ENCODE results near the gene HIGD1C. TPM values are rescaled to one million over a fixed set of nuclear protein-coding genes. Genes with fewer than 3 reads are reported as not detected.

Gene HIGD1C
- total RNA-seq, 1 donor from 2014 or later, result not detected

GRCh38 chr12:50988051-50988450 lies 35.7 kb downstream of the HIGD1C start:
- peaks cover 7 to 33% of the 10 kb centered on the region in 2 donors for H3K4me1 ChIP-seq
- DNase-seq (ENCODE audit: low spot score in 2 of 2), result no peak
- intact Hi-C loops (cut with DNase I), result no loop called here
- peaks cover 51 to 53% of the 10 kb centered on the region in 2 donors for H3K36me3 ChIP-seq
- H3K27me3 ChIP-seq, result no peaks in the 10 kb centered on the region
- no peak overlapping the region for H3K27ac ChIP-seq
- TF ChIP-seq CTCF (IDR thresholded peaks at IDR 0.05), result no peak
- no peak overlapping the region for H3K4me3 ChIP-seq
- no peaks in the 10 kb centered on the region for H3K9me3 ChIP-seq

- Histone ChIP-seq H3K9me3 (no peaks in the 10 kb centered on the region), H3K4me3 (no peak overlapping the region), H3K4me1 (peaks cover 7 to 25% of the 10 kb centered on the region in 2 donors), H3K27ac (no peak overlapping the region), H3K36me3 (peaks cover 56 to 58% of the 10 kb centered on the region in 2 donors), H3K27me3 (no peaks in the 10 kb centered on the region)
- no peak for DNase-seq (ENCODE audit: low spot score in 2 of 2)
- intact Hi-C loops (cut with DNase I), result no loop called here
- no peak for TF ChIP-seq CTCF (IDR thresholded peaks at IDR 0.05)
Observed at GRCh38 chr12:50988871-50989270, 36.5 kb downstream of the HIGD1C start.

GRCh38 chr12:50990147-50990727 lies 37.9 kb downstream of the HIGD1C start:
- TF ChIP-seq CTCF (IDR thresholded peaks at IDR 0.05), result no peak
- peaks cover 3 to 15% of the 10 kb centered on the region in 2 donors for H3K4me1 ChIP-seq
- no peak for DNase-seq (ENCODE audit: low spot score in 2 of 2)
- intact Hi-C loops (cut with DNase I), result no loop called here
- H3K27me3 ChIP-seq, result no peaks in the 10 kb centered on the region
- H3K36me3 ChIP-seq, result peaks cover 67 to 71% of the 10 kb centered on the region in 2 donors
- no peak overlapping the region for H3K4me3 ChIP-seq
- no peaks in the 10 kb centered on the region for H3K9me3 ChIP-seq
- H3K27ac ChIP-seq, result no peak overlapping the region

- Histone ChIP-seq H3K27me3 (no peaks in the 10 kb centered on the region), H3K36me3 (peaks cover 73 to 76% of the 10 kb centered on the region in 2 donors)
- intact Hi-C loops (cut with DNase I), result no loop called here
Observed at GRCh38 chr12:50990791-50991190, 38.4 kb downstream of the HIGD1C start.

GRCh38 chr12:50991291-50991690 lies 38.9 kb downstream of the HIGD1C start:
- TF ChIP-seq CTCF (IDR thresholded peaks at IDR 0.05), result no peak
- no peak overlapping the region for H3K27ac ChIP-seq
- H3K4me3 ChIP-seq, result no peak overlapping the region
- intact Hi-C loops (cut with DNase I), result no loop called here
- H3K4me1 ChIP-seq, result peaks cover 0 to 5% of the 10 kb centered on the region in 2 donors
- H3K36me3 ChIP-seq, result peaks cover 77 to 80% of the 10 kb centered on the region in 2 donors
- no peaks in the 10 kb centered on the region for H3K9me3 ChIP-seq
- DNase-seq (ENCODE audit: low spot score in 2 of 2), result no peak
- no peaks in the 10 kb centered on the region for H3K27me3 ChIP-seq

More at GRCh38 chr12:50990791-50991190, 38.4 kb downstream of the HIGD1C start:
- no peaks in the 10 kb centered on the region for H3K9me3 ChIP-seq
- peaks cover 3 to 10% of the 10 kb centered on the region in 2 donors for H3K4me1 ChIP-seq
- no peak overlapping the region for H3K27ac ChIP-seq
- DNase-seq (ENCODE audit: low spot score in 2 of 2), result no peak
- no peak for TF ChIP-seq CTCF (IDR thresholded peaks at IDR 0.05)
- no peak overlapping the region for H3K4me3 ChIP-seq

Data from ascending aorta (tissue), 2 donors.